MCF 10A (cell line): Measurements from ENCODE around the gene TRPM3. TPM values are rescaled to one million over a fixed set of nuclear protein-coding genes. Genes with fewer than 3 reads are reported as not detected.

Experiments used
- BruUV-seq: library from RNA; stranded (reverse); fragments of 400-500 nt; replicated peaks from 2 replicates; lab custom pipeline; 2021; lab: Mats Ljungman, UMichigan
- CTCF ChIA-PET: fragments of 300-600 bp; sonication (Branson Sonifier 250); formaldehyde crosslinking; extraction: SDS; loops from one replicate; lab custom pipeline; 2021; ENCODE audit warnings: antibody characterized with exemption, inconsistent platforms; lab: Yijun Ruan, JAX
- POLR2A ChIA-PET: fragments of 300-600, 350-650 bp; sonication (Branson Sonifier 250); formaldehyde crosslinking; extraction: SDS; loops from one replicate; lab custom pipeline; 2020; ENCODE audit warnings: antibody characterized with exemption, inconsistent platforms; lab: Yijun Ruan, JAX
- DNase-seq: peaks from one replicate; pipeline ENCODE4 v3.0.0-alpha.2; 2018; ENCODE audit not compliant: unreplicated experiment
- H3K27ac Mint-ChIP-seq: one replicate; pipeline ENCODE4 v1.8.0; 2022; ENCODE audit warnings: mild to moderate bottlenecking, low read depth, mixed read lengths; ENCODE audit not compliant: unreplicated experiment
- H3K27me3 Mint-ChIP-seq: one replicate; pipeline ENCODE4 v1.8.0; 2022; ENCODE audit warnings: mixed read lengths; ENCODE audit not compliant: insufficient read depth, unreplicated experiment
- H3K36me3 Mint-ChIP-seq: one replicate; pipeline ENCODE4 v1.8.0; 2022; ENCODE audit warnings: mild to moderate bottlenecking, moderate library complexity, mixed read lengths; ENCODE audit not compliant: insufficient read depth, unreplicated experiment
- H3K4me1 Mint-ChIP-seq: one replicate; pipeline ENCODE4 v1.8.0; 2022; ENCODE audit warnings: mixed read lengths; ENCODE audit not compliant: insufficient read depth, unreplicated experiment
- H3K4me3 Mint-ChIP-seq: one replicate; pipeline ENCODE4 v1.8.0; 2022; ENCODE audit warnings: mild to moderate bottlenecking, moderate library complexity, mixed read lengths; ENCODE audit not compliant: unreplicated experiment
- H3K9me3 Mint-ChIP-seq: one replicate; pipeline ENCODE4 v1.8.0; 2022; ENCODE audit warnings: mixed read lengths; ENCODE audit not compliant: unreplicated experiment
- CTCF ChIP-seq: fragments of 200-600 bp; IDR thresholded peaks from one replicate; pipeline ENCODE4 v1.8.0; 2022; ENCODE audit warnings: antibody characterized with exemption, mild to moderate bottlenecking; ENCODE audit not compliant: unreplicated experiment
- intact Hi-C: fragments of 100-400 bp; cut with micrococcal nuclease; formaldehyde crosslinking; loops from 2 replicates; pipeline ENCODE4 v1.14.1; 2022
- total RNA-seq: library from RNA; stranded (reverse); gene quantifications from 2 replicates; pipeline ENCODE4 v1.2.3, GENCODE V29; 2022

The TRPM3 gene
- total RNA-seq, 1 experiment from 2014 or later, result 0.44 TPM

GRCh38 chr9:70556771-70557170 is 564.6 kb downstream of the TRPM3 start:
- TF ChIP-seq CTCF, result no peak
- H3K27me3 Mint-ChIP-seq, result no peaks in the 10 kb centered on the region
- ChIA-PET POLR2A (no interaction called here), CTCF (interaction anchor here (0.9 to 1.1 kb wide), 2 partner anchors 16 to 585 kb away, joined by 3 to 5 read pairs; no protein-coding TSS in a partner anchor)
- no TSS peak for BruUV-seq
- no peak overlapping the region for H3K4me3 Mint-ChIP-seq
- H3K4me1 Mint-ChIP-seq, result peaks cover 9% of the 10 kb centered on the region
- H3K36me3 Mint-ChIP-seq, result no peaks in the 10 kb centered on the region
- no peaks in the 10 kb centered on the region for H3K9me3 Mint-ChIP-seq
- DNase-seq, result no peak
- no peak overlapping the region for H3K27ac Mint-ChIP-seq
- intact Hi-C loops, result no loop called here

GRCh38 chr9:70554881-70555280 is 566.5 kb downstream of the TRPM3 start:
- POLR2A ChIA-PET, result no interaction called here
- intact Hi-C loops, result no loop called here
- H3K4me3 Mint-ChIP-seq, result no peak overlapping the region
- no peaks in the 10 kb centered on the region for H3K36me3 Mint-ChIP-seq
- no TSS peak for BruUV-seq
- H3K27ac Mint-ChIP-seq, result no peak overlapping the region
- no peaks in the 10 kb centered on the region for H3K9me3 Mint-ChIP-seq
- CTCF ChIA-PET, result interaction anchor here (1.0 kb wide), 1 partner anchor 11 kb away, joined by 3 read pairs; no protein-coding TSS in a partner anchor
- no peak for TF ChIP-seq CTCF
- H3K4me1 Mint-ChIP-seq, result peaks cover 9% of the 10 kb centered on the region
- no peak for DNase-seq
- no peaks in the 10 kb centered on the region for H3K27me3 Mint-ChIP-seq

- intact Hi-C loops, result no loop called here
- POLR2A ChIA-PET, result interaction anchor here (0.7 to 1.1 kb wide), 5 partner anchors 11 to 477 kb away, joined by 3 to 5 read pairs (median 3); no protein-coding TSS in a partner anchor
- Mint-ChIP-seq H3K27ac (peak overlapping the region; percentile 70), H3K4me3 (no peak overlapping the region), H3K9me3 (no peaks in the 10 kb centered on the region), H3K36me3 (no peaks in the 10 kb centered on the region), H3K27me3 (no peaks in the 10 kb centered on the region), H3K4me1 (peaks cover 9% of the 10 kb centered on the region)
- no TSS peak for BruUV-seq
- no peak for TF ChIP-seq CTCF
- DNase-seq, result peak; percentile 46
- CTCF ChIA-PET, result interaction anchor here (1.3 to 1.8 kb wide), 2 partner anchors 33 to 48 kb away, joined by 8 to 9 read pairs; no protein-coding TSS in a partner anchor
Observed at GRCh38 chr9:70553707-70554673, 567.4 kb downstream of the TRPM3 start.

GRCh38 chr9:70552561-70552960 is 568.9 kb downstream of the TRPM3 start:
- no peaks in the 10 kb centered on the region for H3K27me3 Mint-ChIP-seq
- H3K9me3 Mint-ChIP-seq, result no peaks in the 10 kb centered on the region
- intact Hi-C loops, result no loop called here
- DNase-seq, result no peak
- ChIA-PET POLR2A (no interaction called here), CTCF (interaction anchor here (1.2 kb wide), 2 partner anchors 10 to 68 kb away, joined by 3 read pairs; no protein-coding TSS in a partner anchor)
- no peak overlapping the region for H3K27ac Mint-ChIP-seq
- BruUV-seq, result no TSS peak
- no peak overlapping the region for H3K4me3 Mint-ChIP-seq
- no peak for TF ChIP-seq CTCF
- peaks cover 9% of the 10 kb centered on the region for H3K4me1 Mint-ChIP-seq
- H3K36me3 Mint-ChIP-seq, result no peaks in the 10 kb centered on the region
